HG02938 (cell line): Measurements from ENCODE around the gene SOX18.

Experiments
- ATAC-seq: cut with Tn5 transposase; IDR thresholded peaks from one replicate; pipeline ENCODE4 v1.9.1; 2021; ENCODE audit warnings: mild to moderate bottlenecking, moderate library complexity; ENCODE audit not compliant: unreplicated experiment

Gene SOX18

DNA sequence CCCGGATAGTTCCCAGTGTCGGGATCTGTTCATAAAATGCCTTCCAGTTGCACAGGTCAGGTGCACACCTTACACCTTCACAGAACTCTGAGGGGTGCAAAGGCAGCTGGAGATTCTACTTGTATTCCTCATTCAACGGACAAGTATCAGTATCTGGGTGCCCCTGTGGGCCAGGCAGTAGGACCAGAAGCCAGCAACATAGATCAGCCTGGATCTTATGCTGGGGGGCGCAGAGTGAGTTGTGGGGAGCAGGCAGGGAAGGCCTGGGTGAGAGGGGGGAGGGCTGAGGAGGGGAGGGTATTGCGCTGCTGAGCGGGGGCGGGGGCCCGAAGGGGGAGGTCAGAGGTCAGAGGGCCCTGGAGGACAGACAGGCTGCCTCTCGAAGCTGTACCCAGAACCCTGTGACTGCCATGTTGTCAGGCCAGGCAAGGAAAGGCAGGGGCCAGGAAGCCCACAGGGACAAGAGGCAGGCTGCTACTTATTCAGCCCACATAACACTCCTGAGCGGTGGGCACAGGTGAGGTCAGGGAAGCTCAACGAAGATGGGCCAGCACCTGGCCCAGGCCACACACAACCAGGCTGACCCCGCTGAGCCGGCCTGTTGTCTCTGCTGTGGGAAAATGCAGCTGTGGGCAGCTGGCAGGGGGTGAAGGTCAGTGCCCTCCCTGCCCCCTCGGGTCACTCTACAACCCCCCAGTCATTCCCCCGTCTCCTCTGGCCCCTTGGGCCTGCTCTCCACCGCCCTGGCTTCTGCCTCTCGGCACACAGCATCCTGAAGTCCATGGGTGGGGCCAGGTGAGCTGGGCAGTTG is 31.6 kb upstream of the SOX18 start:
- ATAC-seq: no peak

DNA sequence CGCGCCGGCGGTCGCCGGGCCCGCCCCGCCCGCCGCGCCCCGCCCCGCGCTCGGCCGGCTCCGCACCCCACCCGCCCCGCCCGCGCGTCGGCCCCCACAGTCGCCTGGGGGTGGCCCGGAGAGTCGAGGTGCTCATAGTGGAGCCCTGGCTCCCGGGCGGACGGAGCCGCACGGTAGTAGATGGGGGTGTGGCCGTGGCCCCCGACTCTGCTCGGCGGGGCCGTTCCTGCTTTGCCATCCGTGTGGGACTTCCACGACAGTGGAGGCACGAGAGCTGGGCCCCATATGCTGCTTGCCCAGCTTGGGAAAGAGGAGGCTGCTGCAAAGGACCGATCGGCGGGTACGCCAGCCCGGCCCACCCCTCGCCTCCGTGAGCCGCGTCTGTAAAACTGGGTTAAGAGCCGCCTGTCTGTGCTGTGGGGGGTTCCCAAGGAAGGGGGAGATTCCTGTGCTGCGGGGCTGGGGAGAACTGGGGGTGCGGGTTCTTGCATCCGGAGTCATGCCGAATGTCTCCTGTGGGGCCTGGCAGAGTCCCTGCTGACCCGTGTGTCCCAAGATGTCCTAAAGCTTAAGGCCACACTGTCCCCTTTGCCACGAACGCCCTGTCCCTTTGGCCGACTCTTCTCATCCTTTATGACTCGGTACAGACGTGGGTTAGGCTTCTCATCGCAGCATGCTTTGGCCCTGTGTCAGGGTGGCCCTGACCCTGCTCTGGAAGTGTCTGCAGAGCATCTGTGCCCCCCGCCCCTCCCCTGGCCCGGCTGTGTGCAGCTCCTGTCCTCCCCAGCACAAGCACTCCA is 30.8 kb upstream of the SOX18 start, which contains the start of gene OPRL1:
Gene OPRL1 (plus strand): TSS at position 70 of the 800 bp plus-strand sequence. CDS start 12,639 bp downstream, outside the sequence.
- ATAC-seq: no peak

DNA sequence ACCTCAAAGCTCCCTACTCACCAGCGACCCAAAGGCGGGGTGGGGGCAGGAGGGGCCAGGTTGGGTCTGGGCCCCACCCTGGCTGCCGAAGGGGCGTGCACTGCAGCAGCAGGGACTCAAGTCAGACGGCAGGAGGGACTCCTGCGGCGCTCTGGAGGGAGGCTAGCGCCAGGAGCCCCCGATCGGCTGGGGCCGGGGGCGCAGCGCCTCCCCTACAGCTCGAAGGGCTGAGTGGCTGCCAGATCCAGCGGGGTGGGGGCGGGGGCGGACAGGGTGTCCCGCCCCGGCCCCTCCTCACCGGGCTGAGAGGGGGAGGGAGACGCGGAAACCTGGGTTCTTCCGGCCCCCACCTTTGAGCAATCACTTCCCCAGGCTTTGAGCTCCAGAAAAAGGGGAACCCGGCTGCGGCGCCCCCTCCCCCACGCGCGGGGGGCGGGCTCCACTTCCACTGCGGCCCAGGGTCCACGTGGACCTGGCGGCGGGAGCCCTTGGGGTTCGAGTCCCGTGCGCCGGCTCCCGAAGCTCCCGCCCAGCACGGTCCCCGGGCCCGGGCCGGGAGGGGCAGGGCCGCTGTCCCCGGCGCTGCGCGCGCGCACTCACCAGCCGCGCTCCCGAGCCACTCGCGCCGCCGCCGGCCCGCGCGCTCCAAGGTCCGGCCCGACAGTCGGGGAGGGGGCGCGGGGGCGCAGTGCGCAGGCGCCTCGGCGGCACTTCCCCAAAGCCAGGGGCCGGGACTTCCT is 30.0 kb upstream of the SOX18 start, which contains the start of gene RGS19:
Gene RGS19 (minus strand): TSS at position 246 of the 740 bp plus-strand sequence. CDS start 2,632 bp downstream, outside the sequence.
- no peak for ATAC-seq

DNA sequence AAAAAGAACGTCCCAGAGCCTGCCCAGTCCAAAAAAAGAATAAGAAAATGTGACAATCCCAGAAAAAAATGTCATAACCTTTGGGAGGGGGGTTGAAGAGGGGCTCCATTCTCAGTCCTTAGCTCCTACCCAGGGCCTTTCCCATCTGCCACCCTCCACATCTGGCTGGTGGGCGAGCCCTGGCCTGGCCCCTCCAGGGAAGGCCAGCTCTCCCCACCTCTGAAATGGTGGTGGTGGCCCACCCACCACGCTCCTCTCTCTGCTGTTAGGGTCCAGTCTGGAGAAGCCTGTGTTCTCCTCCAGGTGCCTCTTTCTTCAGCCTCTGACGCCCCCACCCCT is 29.5 kb upstream of the SOX18 start:
- ATAC-seq: no peak

DNA sequence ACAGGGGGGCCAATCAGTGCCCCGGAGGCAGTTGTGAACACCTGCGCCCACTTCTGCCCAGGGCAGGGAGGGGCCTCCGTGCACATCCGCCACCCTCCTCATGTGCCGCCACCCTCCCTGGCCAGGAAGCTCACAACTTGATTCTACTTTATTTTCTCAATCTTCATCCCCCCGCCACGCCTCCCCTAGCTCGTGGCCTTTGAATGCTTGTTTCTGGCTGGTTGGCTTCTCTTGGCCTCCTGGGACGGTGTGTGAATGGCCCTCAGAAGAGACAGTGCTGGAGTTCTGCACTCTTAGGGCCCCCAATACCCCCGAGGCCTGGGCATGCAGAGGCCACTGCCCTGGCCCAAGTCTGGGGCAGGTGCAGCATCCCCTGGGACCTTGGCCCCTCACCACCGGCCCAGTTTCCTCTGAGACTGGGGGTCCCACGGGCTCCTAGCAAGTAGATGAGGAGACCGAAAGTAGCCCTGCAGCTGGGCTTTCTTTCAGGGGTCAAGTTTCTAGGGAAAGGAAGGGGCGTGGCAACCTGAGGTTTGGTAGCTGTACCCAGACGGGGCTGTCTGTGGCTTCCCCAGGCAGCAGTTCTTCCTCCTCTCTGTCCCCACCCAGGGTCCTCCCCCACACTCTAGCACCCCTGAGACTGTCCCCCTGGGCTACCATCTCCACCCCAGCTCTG is 28.6 kb upstream of the SOX18 start:
- no peak for ATAC-seq

DNA sequence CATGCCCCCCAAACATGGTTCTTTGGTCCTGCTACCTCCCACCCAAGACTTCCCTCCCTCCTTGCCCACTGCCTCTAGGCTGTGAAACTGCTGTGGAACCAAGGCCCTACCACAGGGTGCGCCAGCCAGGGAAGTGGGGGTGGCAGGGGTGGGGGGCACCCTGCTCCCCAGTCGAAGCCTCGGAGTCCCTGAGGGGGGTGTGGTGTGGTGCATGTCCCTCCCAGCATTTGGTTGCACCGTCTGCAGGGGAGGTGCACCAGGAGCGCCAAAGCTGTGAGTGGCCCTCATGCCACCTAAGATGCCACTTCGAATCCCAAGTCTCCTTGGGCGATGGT is 28.1 kb upstream of the SOX18 start:
- no peak for ATAC-seq

DNA sequence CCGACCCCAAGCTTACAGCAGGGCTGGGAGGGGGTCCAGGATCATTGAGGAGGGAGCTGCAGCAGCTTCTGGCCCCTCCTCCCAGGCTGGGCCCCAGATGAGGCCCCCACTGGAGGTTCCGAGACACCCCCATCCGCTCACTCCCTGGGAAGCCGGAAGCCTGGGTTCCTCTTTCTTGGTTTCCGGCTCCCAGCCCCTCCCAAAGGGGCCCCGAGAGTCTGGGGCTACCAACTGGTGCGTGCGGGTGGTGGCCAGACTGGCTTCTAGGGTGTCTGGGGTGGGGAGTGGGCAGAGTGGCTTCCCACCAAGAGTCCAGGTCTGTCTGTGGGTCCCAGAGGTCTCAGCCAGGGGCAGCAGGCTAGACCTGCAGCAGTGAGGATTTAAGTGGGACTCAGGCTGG is 27.7 kb upstream of the SOX18 start:
- no peak for ATAC-seq

DNA sequence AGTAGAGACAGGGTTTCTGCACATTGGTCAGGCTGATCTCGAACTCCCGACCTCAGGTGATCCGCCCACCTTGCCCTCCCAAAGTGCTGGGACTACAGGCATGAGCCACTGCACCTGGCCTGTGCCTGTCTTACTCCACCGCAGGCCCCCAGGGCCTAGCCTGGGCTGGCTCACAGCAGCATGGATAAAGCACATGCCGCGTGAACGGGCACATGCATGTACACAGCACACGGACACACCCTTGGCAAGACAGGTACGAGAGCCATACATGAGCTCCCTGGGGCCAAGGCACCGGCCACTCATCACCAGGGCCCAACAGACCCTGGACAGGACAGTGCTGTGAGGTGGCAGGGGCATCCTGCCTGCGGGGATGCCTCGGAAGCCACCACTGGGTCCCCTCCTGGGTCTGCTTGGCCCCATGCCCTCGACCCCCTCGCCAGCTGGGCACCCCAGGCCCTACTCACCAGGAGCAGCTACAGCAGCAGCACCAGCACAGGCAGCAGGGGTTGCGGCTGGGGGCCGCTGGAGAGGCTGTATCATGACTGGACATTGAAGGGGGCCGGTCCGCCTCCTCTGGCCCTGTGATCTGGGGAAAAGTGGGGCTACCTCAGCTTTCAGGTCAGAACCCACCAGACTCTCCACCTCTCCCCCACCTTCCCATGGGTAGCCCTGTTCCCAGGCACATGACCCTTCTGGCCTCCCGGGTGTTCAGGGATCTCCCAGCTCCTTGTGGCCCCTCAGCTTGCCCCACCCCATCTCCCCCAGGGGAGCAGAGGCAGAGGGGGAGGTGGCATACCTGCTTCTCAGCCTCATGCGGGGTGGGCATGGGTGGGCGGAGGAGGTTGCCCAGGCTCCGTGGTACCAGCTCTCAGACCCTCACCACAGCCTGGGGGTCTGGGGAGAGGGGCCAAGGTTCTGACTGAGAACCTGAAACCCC is 26.9 kb upstream of the SOX18 start:
- no peak for ATAC-seq

DNA sequence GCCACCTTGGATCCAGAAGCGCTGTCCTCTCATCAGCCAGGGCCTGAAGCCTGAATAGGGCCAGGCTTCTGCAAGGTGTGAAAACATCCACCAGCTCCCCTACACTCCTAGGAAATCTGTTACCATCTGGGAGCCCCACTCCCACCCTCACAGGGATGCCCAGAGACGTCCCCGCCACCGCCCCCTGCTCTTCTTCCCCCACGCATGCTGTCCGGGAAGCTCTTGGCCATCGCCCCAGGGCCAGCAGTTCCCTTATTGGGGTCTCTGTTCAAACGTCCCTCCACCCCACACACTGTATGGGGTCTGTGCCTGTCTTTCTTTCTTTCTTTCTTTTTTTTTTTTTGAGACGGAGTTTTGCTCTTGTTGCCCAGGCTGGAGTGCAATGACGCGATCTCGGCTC is 26.1 kb upstream of the SOX18 start:
- ATAC-seq: no peak

DNA sequence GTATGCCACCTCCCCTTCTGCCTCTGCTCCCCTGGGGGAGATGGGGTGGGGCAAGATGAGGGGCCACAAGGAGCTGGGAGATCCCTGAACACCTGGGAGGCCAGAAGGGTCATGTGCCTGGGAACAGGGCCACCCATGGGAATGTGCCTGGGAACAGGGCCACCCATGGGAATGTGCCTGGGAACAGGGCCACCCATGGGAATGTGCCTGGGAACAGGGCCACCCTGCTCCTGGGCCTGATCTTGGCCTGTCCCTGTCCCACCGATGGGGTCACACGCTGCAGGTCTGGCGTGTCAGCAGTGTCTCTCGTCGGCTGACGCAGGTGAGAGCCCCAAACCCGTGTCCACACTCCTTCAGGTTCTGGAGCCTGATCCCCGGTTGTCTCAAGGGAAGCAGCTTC is 25.5 kb upstream of the SOX18 start:
- ATAC-seq: no peak

DNA sequence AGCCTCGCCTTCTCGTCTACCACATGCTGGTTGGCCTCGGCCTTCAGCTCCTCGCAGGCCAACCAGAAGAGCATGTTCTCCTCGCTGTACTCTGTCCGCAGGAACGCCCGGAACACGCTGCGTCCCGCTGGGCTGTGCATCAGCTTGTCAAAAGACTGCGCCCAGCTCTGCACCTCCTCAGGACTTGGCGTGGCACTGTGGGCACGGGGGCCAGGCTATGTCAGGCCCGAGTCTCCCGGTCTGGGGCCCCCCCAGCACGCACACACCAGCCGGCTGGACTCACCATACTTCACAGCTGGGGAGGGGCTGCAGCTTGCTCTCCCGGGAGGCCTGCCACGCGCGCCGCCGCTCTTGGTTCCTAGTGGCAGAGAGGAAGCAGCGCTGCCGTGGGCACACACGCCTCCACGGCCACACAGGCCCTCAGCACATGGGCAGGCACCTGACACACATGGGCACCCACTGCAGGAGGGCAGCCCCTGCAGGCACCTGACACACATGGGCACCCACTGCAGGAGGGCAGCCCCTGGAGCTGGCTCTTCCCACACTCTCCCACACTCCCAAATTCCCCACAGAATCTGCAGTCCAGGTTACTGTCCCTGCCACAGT is 24.8 kb upstream of the SOX18 start:
- ATAC-seq: no peak

DNA sequence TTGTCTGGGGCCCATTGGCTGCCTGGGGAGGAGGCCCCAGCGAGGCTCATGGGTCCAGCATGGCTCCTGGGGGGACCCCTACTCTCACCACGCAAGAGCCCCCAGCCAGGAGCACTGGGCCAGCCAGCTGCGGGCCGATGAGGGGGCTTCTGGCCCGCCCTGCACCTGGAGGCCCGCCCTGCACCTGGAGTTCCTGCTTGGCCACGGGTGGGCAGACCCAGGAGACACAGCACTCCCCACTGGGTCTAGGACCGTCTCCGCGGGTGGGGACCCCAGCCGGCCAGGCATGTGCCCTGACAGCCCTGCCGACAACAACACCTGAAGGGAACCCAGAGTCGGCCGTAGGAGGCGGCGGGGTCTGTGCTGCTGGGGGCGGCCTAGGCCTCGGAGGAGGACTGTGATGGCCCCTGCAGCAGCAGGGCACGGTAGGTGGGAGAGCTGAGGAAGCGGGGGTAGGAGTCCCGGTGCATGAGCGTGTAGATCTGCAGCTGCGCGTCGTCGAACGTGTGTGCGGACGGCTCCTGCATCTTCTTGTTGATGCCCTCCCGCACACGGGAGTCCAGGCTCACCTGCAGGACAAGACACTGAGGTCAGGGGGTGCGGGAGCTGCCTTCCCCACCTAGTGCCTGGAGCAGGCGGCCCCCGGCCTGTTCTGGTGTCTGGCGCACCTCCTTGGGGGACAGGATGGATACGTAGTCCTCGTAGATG is 24.2 kb upstream of the SOX18 start:
- ATAC-seq: no peak

DNA sequence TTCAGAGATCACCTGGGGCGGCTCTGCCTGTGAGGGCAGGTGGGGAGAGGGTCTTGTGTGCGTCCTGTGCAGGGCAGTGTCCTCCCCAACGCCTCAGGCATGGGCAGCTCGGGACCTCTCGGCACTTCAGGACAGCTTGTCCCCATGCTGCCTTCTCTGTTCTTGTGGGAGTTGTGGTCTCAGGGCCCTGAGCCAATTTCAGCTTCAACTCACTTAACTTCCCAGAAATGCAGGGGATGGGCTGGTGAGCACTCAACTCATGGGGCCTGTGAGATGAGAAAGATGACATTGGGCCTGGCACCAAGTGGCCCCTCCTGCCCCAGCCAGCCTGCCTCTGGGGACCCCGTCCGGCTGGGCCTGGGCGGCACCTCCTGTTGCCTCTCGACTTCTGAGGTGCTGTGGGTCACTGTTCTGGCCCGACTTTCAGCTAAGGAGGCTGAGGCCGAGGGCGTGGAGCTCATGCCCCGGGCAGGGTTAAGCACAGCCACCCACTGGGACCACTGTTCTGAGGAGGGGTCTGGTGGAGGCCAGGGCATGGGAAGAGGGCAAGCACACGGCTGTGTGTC is 23.1 kb upstream of the SOX18 start:
- no peak for ATAC-seq

DNA sequence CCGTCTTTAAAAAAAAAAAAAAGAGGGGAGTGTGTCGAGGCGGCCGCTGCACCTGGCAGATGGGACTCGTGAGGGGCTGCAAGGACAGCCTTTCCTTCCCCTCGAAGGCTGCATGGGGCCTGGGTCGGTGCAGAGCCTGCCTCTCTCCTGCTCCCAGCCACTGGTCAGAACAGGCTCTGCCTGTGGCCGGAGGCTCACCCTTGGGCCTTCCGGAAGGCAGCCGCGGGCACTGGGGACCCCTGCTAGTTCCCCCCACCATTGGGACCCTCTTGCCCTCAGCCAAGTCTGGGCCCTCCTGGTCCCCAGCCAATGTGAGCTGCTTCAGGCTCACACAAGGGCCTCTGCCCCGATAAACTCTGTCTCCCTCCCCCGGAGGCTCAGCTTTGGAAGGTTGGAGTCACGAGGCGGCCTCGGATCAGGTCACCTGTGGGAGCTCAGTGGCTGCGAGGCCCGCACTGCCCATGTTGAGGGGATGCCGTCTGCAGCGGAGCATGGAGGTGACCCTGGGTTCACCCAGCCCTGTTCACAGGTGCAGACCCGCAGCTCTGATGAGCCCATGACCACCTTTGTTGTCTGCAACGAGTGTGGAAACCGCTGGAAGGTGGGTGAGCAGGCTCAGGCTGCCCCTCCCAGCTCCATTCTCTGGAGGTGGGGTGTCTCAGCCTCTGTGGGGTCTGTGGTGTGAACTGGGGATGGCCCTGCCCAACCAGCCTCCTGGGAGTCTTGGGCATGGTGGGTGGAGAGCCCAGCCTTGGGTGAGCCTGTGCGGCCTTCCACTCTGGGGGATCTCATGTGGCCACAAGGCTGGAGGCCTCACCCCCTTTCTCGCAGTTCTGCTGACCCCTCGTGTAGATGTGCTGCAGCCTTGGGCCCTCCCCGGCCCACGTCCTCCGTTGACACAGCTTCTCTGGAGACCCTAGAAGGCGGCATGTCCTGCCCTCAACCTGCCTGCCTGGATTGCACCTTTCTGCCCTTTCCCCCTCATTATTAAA is 22.2 kb upstream of the SOX18 start:
- ATAC-seq: no peak

DNA sequence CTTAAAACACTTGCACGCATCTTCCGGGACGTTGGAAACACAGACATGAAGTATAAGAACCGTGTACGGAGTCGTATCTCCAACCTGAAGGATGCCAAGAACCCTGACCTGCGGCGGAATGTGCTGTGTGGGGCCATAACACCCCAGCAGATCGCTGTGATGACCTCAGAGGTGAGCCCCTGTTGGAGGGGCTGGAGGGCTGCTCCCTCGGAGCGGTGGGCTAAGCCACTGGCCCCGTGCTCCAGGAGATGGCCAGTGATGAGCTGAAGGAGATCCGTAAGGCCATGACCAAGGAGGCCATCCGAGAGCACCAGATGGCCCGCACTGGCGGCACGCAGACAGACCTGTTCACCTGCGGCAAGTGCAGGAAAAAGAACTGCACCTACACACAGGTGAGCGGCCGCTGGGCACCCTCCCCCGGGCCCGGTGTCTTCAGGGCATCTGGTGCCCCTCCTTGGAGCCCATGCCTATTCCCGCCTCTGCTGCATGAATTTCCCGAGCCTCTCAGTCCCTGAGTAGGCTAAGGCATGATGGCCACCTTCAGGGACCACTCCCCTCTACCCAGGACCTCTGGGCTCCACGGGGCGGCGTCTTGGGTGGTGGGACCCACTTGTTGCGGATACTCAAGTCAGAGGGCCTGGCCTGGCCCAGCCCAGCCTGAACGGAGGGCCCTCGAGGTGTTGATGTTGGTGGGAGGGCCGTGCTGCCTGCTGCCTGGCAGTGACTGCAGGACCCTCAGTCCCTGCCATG is 21.0 kb upstream of the SOX18 start:
- ATAC-seq: no peak

DNA sequence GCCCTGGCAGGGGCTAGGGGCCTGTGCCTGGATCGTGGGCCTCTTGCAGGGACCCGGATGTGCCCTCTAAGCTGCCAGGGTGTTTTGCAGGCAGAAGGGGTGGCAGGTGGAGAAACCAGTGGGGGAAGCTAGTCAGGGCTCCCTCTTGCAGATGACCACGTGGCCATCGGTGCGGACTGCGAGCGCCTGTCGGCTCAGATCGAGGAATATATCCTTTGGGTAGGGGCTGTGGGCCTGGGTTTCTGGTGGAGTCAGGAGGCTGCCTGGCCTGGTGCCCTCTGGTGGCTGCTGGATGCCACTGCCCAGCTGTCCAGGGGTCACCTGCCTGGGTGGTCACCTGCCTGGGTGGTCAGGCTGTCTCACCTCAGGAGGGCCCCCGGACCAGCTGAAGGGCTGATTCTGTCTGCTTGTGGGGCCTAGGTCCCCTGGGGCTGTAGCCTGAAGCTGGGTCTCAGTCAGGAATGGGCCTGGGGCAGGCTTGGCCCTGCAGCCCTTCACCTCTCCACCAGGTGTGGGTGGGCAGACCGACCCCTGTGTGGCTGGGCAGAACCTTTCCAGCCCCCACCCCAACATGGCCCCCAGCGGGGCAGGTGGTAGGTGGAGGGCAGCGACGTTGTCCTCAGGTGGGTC is 20.3 kb upstream of the SOX18 start:
- ATAC-seq: no peak
